IMR-90 (cell line): ENCODE data around the gene LRRC55.

Experiments used
- CTCF ChIP-seq: conservative IDR thresholded peaks from 2 replicates; pipeline ENCODE4 v1.5.1; 2012; ENCODE audit warnings: mild to moderate bottlenecking, low read depth, low read length, improper control_type of control experiment
- POLR2A ChIP-seq: IDR thresholded peaks from 2 replicates; pipeline ENCODE4 v1.6.1; 2012; ENCODE audit warnings: mild to moderate bottlenecking, low read depth, low read length
- RFX5 ChIP-seq: IDR thresholded peaks from 2 replicates; pipeline ENCODE4 v1.8.0; 2012; ENCODE audit warnings: low read depth, mild to moderate bottlenecking, low read length, moderate library complexity
- TF ChIP-seq, protein P1 (sequence below): fragments of 150-350 bp; IDR thresholded peaks from 2 replicates; pipeline ENCODE4 v1.6.1; 2017; ENCODE audit warnings: mild to moderate bottlenecking, antibody characterized with exemption, low read length, low read depth

GRCh38 chr11:57154739-57155138 is 27.0 kb upstream of the LRRC55 start:
- TF ChIP-seq CTCF (no peak), POLR2A (no peak), RFX5 (no peak)
- TF ChIP-seq, protein P1, sequence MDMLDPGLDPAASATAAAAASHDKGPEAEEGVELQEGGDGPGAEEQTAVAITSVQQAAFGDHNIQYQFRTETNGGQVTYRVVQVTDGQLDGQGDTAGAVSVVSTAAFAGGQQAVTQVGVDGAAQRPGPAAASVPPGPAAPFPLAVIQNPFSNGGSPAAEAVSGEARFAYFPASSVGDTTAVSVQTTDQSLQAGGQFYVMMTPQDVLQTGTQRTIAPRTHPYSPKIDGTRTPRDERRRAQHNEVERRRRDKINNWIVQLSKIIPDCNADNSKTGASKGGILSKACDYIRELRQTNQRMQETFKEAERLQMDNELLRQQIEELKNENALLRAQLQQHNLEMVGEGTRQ, result no peak
